ENCODE results near the gene TBC1D21.

DNA sequence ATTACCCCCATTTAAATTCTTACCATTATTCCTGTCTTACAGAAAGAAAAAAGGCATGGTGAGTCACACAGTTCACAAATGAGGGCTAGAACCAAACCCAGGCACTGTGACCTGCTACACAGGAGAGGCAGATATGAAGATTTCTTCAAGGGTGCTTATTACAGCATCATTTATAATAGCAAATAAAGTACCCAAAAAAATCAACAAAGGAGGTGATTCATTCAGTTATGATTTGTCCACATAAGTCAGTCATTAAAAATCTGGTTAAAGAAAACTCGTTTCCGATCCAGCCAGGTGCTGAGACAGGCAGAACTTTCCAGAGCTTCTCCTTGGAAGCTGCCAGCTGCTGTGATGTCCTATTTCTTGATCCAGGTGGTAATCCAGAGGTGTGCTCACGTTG is 45.4 kb downstream of the TBC1D21 start:
- no peak for TF ChIP-seq ZNF8 (CRISPR knock-in tag; IDR thresholded peaks at IDR 0.05)
- no peak for TF ChIP-seq PATZ1 (CRISPR knock-in tag; IDR thresholded peaks at IDR 0.05; ENCODE audit: borderline replicate concordance)
- no peak for TF ChIP-seq SNAI2 (CRISPR knock-in tag; IDR thresholded peaks at IDR 0.05)
- no peak for TF ChIP-seq OSR1 (CRISPR knock-in tag; IDR thresholded peaks at IDR 0.05)
- no peak for TF ChIP-seq ARNTL (CRISPR knock-in tag; IDR thresholded peaks at IDR 0.05; ENCODE audit: borderline replicate concordance, low read depth)
- TF ChIP-seq ZNF70 (CRISPR knock-in tag; IDR thresholded peaks at IDR 0.05) = no peak
- TF ChIP-seq ZFP30 (CRISPR knock-in tag; IDR thresholded peaks at IDR 0.05) = no peak
- TF ChIP-seq GLIS3 (CRISPR knock-in tag; IDR thresholded peaks at IDR 0.05) = no peak
- TF ChIP-seq CSRNP3 (CRISPR knock-in tag; IDR thresholded peaks at IDR 0.05) = no peak
- no peak for TF ChIP-seq ZFP3 (CRISPR knock-in tag; IDR thresholded peaks at IDR 0.05)
- no peak for TF ChIP-seq RARB (CRISPR knock-in tag; IDR thresholded peaks at IDR 0.05)
- TF ChIP-seq TOX (CRISPR knock-in tag; IDR thresholded peaks at IDR 0.05; ENCODE audit: borderline replicate concordance) = no peak
- TF ChIP-seq ISL1 (CRISPR knock-in tag; IDR thresholded peaks at IDR 0.05) = no peak

Data from SK-N-SH treated with all-trans-retinoic acid at 6 μM for 48 hours (cell line).